Right renal pelvis (tissue), 4 donors: ENCODE measurements around the gene ALG14. TPM values are rescaled to one million over a fixed set of nuclear protein-coding genes. Genes with fewer than 3 reads are reported as not detected.

Source experiments
- DNase-seq, 4 donors: peaks; one replicate each; pipeline ENCODE4 v3.0.0-alpha.2; 2013; ENCODE audit warnings: low read depth in 4 of 4, low spot score in 3 of 4, missing footprints in 1 of 4
- polyA plus RNA-seq, 4 donors: library from polyadenylated mRNA; unstranded; fragments of 120-200 nt; gene quantifications; one replicate each; pipeline ENCODE4 v1.2.1, GENCODE V29; 2013; ENCODE audit not compliant: insufficient read length in 4 of 4

Gene ALG14
- polyA plus RNA-seq, 4 donors, result 13.0 to 15.7 (median 14.1) TPM

GRCh38 chr1:94989398-94989797 is 83.4 kb downstream of the ALG14 start:
- no peak for DNase-seq

- DNase-seq, result no peak
Observed at GRCh38 chr1:94988356-94988755, 84.4 kb downstream of the ALG14 start.

GRCh38 chr1:94986783-94987182 is 86.0 kb downstream of the ALG14 start:
- DNase-seq, result no peak

GRCh38 chr1:94983171-94983739 is 89.5 kb downstream of the ALG14 start:
- DNase-seq, result no peak

- no peak for DNase-seq
Observed at GRCh38 chr1:94982398-94982797, 90.4 kb downstream of the ALG14 start.

GRCh38 chr1:94981575-94981973 is 91.2 kb downstream of the ALG14 start:
- no peak for DNase-seq

- no peak for DNase-seq
Observed at GRCh38 chr1:94980582-94981574, 91.9 kb downstream of the ALG14 start.

- DNase-seq, result no peak
Observed at GRCh38 chr1:94979656-94980581, 92.8 kb downstream of the ALG14 start.

- DNase-seq, result no peak
Observed at GRCh38 chr1:94979131-94979530, 93.6 kb downstream of the ALG14 start.

- DNase-seq, result no peak
Observed at GRCh38 chr1:94978401-94978800, 94.3 kb downstream of the ALG14 start.

- no peak for DNase-seq
Observed at GRCh38 chr1:94976971-94977548, 95.7 kb downstream of the ALG14 start.

- no peak for DNase-seq
Observed at GRCh38 chr1:94974824-94975223, 97.9 kb downstream of the ALG14 start.

GRCh38 chr1:94974241-94974640 is 98.5 kb downstream of the ALG14 start:
- DNase-seq, result no peak

GRCh38 chr1:94973309-94973922 is 99.3 kb downstream of the ALG14 start:
- no peak for DNase-seq

GRCh38 chr1:94971491-94971924 is 101.2 kb downstream of the ALG14 start:
- no peak for DNase-seq

GRCh38 chr1:94970783-94971182 is 102.0 kb downstream of the ALG14 start:
- DNase-seq, result no peak

GRCh38 chr1:94969137-94969536 is 103.6 kb downstream of the ALG14 start:
- no peak for DNase-seq

- no peak for DNase-seq
Observed at GRCh38 chr1:94966033-94966432, 106.7 kb downstream of the ALG14 start.

GRCh38 chr1:94963864-94964263 is 108.9 kb downstream of the ALG14 start:
- no peak for DNase-seq
